GM21515 (cell line): ENCODE results near the gene PCDH1.
"Not testable (repeated sequence)": the region's sequence is repeated elsewhere in the genome, so short reads cannot be mapped to it uniquely, and the experiment has no call there.

ENCODE experiments used
- ATAC-seq: cut with Tn5 transposase; IDR thresholded peaks from one replicate; pipeline ENCODE4 v1.9.1; 2021; ENCODE audit not compliant: unreplicated experiment

Gene PCDH1

GRCh38 chr5:141839015-141839513 is 39.1 kb downstream of the PCDH1 start:
- no peak for ATAC-seq

- ATAC-seq: no peak
Measured at GRCh38 chr5:141838326-141839014, 39.7 kb downstream of the PCDH1 start.

DNA sequence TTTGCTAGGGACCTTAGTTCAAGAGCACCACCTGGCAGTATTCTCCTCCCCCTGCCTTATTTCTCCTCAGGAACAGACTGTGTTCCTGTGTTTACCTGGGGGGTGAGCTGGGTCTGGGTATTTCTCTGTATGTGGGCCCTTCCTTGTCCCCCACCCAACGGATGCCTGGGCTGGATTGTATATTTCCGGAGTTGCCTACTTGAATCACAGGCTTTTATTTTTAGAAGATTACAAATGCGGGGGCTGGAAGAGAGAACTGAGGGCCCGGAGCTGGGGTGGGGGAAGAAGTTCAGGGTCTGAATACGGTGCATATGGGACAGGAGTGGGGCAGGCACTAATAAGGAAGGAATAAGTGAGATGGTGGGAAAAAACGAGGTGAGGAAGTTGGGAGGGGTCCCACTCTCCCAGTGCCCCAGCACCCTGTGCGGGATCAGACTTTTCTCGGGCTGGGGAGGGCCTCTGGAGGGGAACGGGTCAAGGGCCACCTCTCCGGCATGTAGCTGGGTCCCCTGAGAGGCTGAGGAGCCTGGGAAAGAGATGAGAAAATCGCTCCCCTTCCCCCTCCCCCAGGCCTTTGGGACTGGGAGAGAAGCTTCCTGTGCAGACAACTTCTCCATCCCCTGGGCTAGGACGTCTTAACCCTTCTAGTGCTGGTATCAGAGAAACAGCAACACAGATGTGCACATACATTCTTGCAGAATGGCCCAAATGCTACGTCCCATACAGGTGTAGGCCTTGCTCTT is 42.1 kb downstream of the PCDH1 start:
- ATAC-seq: no peak

GRCh38 chr5:141834331-141834730 is 43.9 kb downstream of the PCDH1 start:
- no peak for ATAC-seq

- ATAC-seq: no peak
Measured at GRCh38 chr5:141832131-141832530, 46.1 kb downstream of the PCDH1 start.

DNA sequence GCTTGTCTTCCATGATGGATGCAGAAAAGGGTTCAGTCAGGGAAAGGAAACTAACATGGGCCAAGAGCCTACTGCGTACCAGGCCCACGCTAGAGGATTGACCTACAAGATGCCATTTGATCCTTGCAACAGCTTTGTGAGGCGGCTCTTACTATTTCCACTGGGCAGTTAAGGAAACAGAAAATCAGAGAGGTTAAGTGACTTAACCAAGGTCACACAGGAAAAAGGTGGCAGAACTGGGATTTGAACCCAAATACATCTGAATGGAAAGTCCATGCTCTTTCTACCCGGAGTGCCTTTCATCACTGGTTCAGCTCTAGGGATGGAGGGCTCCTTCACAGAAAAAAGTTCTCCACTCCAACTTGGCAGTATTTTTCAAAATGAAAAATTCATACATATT is 50.0 kb downstream of the PCDH1 start:
- no peak for ATAC-seq

- no peak for ATAC-seq
Measured at GRCh38 chr5:141826674-141827073, 51.5 kb downstream of the PCDH1 start.

- ATAC-seq: no peak
Measured at GRCh38 chr5:141825791-141826560, 52.2 kb downstream of the PCDH1 start.

DNA sequence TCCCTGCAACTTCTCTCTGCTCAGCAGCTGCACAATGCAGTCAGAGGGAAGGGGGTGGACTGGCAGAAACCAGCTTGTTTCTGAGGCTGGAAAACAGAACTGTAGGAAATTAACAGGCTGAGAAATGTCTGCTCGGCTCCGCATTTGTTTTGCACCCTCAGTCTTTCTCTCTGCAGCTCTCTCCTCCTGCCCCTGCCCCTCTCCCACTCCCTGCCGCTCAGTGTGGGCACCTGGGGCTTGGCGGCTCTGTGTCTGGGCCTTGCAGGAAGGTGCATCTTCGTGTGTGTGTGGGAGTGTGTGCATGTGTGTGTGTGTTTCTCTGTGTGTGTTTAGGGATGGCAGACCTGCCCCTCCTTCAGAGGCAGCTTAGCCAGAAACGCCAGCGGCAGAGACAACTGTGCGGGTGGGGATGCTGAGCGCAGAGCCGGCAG is 53.0 kb downstream of the PCDH1 start:
- no peak for ATAC-seq

DNA sequence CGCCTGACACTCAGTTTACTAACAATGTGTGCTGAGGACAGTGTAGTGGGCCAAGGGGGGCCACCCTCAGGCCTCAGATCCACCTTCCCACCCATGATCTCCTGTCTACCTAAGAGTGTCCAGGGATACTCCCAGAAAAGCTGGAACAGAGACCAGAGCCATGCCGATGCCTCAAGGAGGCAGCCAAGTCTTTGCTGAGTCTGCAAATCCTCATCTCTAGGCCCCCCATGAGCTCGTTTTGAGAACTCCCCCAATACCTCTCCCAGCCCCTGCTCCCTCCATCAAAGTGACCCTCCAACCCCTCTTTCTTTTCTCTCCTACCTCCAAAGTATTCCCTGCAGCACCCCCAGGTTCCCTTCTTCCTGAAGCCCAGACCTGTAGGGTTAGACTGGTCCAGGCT is 53.5 kb downstream of the PCDH1 start:
- ATAC-seq: no peak

GRCh38 chr5:141823056-141823455 is 55.2 kb downstream of the PCDH1 start:
- no peak for ATAC-seq

- no peak for ATAC-seq
Measured at GRCh38 chr5:141822144-141822543, 56.1 kb downstream of the PCDH1 start.

GRCh38 chr5:141821430-141821925 is 56.7 kb downstream of the PCDH1 start:
- no peak for ATAC-seq

GRCh38 chr5:141820686-141821085 is 57.5 kb downstream of the PCDH1 start:
- ATAC-seq: not testable (repeated sequence)

GRCh38 chr5:141817631-141818030 is 60.6 kb downstream of the PCDH1 start:
- no peak for ATAC-seq

GRCh38 chr5:141816598-141817399 is 61.4 kb downstream of the PCDH1 start:
- no peak for ATAC-seq

DNA sequence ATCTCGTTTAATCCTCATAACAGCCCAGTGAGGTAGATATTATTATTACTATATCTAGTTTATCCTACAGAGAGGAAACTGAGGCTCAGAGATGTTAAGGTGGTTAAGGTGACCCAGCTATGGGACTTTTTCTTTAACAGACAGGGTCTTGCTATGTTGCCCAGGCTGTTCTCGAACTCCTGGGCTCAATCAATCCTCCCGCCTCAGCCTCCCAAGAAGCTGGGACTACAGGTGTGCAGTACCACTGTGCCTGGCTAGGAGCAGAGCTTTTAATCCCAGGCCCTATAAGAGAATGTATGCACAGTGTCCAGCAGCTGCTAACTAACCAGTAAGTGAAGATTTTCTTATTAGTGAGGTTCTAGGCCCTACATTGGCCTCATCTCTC is 62.4 kb downstream of the PCDH1 start:
- ATAC-seq: no peak

GRCh38 chr5:141815051-141815795 is 63.0 kb downstream of the PCDH1 start:
- no peak for ATAC-seq

DNA sequence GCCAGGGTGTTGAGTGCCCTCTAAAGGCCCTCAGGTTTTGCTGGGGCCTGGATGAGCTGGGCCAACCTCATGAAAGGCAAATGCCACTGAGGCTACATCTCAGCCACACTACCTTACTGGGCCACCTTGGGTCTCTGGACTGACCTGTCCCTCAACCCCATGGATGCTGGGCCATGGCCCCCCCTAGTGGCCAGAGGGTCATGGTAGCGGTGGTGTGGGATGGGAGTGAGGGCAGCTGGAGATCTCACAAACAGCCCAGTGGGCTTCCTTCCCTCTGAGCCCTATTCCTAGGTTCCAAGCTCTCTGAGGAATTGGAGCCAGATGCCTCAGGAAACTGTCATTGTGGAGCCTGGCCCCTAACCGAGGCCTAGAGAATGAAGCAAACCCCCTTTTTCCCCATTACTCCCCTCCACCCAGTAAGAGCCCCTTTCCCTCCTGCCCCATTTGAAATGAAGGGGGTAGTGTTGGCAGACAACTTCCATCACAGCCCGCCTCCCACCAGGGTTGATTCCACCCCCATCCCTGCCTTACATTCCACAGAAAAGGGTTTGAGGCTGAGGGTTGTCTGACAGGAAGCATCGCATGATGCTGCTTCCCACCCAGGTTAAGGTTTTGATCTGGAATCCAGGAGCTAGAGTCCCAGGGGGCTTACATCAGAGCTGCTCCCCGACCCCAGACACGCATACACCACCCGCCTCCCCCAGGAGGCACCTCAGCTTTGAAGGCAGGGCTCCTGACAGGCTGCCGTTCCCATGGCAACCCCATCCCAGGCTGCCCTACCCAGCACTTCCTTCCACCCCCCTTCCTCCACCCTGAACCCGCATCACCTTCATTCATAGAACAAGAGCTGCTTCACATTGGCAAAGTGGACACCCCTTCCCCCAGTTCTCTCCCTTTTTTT is 63.9 kb downstream of the PCDH1 start:
- ATAC-seq: peak; percentile 49
